Type B pancreatic cell (in vitro differentiated cells): ENCODE data around the gene KCTD5. TPM values are rescaled to one million over a fixed set of nuclear protein-coding genes. Genes with fewer than 3 reads are reported as not detected.

Experiments
- DNase-seq: peaks from one replicate; pipeline ENCODE4 v3.0.0; 2021; ENCODE audit warnings: mixed read lengths; ENCODE audit not compliant: unreplicated experiment; ENCODE audit errors: extremely low spot score
- H3K27ac Mint-ChIP-seq: 2 replicates; pipeline ENCODE4 v1.8.0; 2021; ENCODE audit warnings: mild to moderate bottlenecking, mixed read lengths
- H3K27me3 Mint-ChIP-seq: 2 replicates; pipeline ENCODE4 v1.8.0; 2021; ENCODE audit warnings: mixed read lengths
- H3K36me3 Mint-ChIP-seq: 2 replicates; pipeline ENCODE4 v1.8.0; 2021; ENCODE audit warnings: mixed read lengths
- H3K4me1 Mint-ChIP-seq: one replicate; pipeline ENCODE4 v1.8.0; 2021; ENCODE audit warnings: mixed read lengths; ENCODE audit not compliant: unreplicated experiment
- H3K4me3 Mint-ChIP-seq: 2 replicates; pipeline ENCODE4 v1.8.0; 2021; ENCODE audit warnings: mild to moderate bottlenecking, mixed read lengths
- H3K9me3 Mint-ChIP-seq: 2 replicates; pipeline ENCODE4 v1.8.0; 2021; ENCODE audit warnings: mixed read lengths
- total RNA-seq: library from RNA; stranded (reverse); gene quantifications from 2 replicates; pipeline ENCODE4 v1.2.1, GENCODE V29; 2021; ENCODE audit warnings: low replicate concordance
- TF ChIP-seq, protein P1 (sequence below): fragments of 200-600 bp; sonication (generic); conservative IDR thresholded peaks from 2 replicates; pipeline ENCODE4 v1.5.0; 2021; ENCODE audit warnings: antibody characterized with exemption, mild to moderate bottlenecking

Gene KCTD5
- total RNA-seq, 1 donor from 2014 or later: 25.1 TPM

DNA sequence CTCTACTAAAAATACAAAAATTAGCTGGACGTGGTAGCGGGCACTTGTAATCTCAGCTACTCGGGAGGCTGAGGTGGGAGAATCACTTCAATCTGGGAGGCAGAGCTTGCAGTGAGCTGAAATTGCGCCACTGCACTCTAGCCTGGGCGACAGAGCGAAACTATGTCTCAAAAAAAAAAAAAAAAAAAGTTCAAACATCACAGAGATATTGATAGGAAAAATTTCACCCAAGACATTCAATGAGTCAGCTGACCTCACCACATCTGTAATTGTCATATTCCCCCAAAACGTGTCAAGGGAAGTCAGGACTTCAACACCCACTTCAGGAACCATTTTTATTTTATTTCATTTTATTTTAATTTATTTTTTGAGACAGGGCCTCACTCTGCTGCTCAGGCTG lies 45.7 kb downstream of the KCTD5 start:
- DNase-seq: no peak
- Mint-ChIP-seq H3K27me3 (peaks cover 4% of the 10 kb centered on the region), H3K36me3 (no peaks in the 10 kb centered on the region), H3K27ac (no peak overlapping the region), H3K4me3 (no peak overlapping the region), H3K9me3 (no peaks in the 10 kb centered on the region), H3K4me1 (no peaks in the 10 kb centered on the region)
- TF ChIP-seq, protein P1, sequence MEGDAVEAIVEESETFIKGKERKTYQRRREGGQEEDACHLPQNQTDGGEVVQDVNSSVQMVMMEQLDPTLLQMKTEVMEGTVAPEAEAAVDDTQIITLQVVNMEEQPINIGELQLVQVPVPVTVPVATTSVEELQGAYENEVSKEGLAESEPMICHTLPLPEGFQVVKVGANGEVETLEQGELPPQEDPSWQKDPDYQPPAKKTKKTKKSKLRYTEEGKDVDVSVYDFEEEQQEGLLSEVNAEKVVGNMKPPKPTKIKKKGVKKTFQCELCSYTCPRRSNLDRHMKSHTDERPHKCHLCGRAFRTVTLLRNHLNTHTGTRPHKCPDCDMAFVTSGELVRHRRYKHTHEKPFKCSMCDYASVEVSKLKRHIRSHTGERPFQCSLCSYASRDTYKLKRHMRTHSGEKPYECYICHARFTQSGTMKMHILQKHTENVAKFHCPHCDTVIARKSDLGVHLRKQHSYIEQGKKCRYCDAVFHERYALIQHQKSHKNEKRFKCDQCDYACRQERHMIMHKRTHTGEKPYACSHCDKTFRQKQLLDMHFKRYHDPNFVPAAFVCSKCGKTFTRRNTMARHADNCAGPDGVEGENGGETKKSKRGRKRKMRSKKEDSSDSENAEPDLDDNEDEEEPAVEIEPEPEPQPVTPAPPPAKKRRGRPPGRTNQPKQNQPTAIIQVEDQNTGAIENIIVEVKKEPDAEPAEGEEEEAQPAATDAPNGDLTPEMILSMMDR: no peak

DNA sequence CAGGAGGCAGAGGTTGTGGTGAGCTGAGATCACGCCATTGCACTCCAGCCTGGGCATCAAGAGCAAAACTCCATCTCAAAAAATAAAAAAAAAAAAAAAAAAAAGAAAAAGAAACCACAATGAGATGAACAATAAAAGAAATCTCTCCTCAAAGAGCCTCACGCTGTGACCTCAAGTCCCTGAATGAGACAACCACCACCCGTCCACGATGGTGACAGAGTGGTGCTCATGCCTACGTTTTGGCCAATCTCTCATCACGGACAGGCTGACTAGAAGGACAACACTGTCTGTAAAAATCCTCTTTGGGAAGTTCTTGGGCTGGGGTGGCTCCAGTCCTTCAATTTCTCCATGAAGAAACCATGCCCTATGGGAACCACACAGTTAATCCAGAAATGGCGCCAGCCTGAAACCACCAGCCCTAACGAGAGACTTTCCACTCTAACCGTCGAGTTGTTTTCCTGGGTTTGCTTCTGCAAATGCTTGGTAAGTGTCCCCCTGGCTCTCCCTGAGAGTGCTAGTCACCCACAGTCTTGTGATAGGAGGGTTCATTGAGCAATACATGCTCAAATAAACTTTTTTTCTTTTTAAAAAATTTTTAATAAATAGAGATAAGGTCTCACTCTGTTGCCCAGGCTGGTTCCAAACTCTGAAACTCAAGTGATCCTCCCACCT lies 52.7 kb downstream of the KCTD5 start:
- H3K4me1 Mint-ChIP-seq: no peaks in the 10 kb centered on the region
- no peaks in the 10 kb centered on the region for H3K27me3 Mint-ChIP-seq
- H3K4me3 Mint-ChIP-seq: no peak overlapping the region
- TF ChIP-seq, protein P1: no peak
- DNase-seq: no peak
- no peak overlapping the region for H3K27ac Mint-ChIP-seq
- H3K36me3 Mint-ChIP-seq: no peaks in the 10 kb centered on the region
- no peaks in the 10 kb centered on the region for H3K9me3 Mint-ChIP-seq

DNA sequence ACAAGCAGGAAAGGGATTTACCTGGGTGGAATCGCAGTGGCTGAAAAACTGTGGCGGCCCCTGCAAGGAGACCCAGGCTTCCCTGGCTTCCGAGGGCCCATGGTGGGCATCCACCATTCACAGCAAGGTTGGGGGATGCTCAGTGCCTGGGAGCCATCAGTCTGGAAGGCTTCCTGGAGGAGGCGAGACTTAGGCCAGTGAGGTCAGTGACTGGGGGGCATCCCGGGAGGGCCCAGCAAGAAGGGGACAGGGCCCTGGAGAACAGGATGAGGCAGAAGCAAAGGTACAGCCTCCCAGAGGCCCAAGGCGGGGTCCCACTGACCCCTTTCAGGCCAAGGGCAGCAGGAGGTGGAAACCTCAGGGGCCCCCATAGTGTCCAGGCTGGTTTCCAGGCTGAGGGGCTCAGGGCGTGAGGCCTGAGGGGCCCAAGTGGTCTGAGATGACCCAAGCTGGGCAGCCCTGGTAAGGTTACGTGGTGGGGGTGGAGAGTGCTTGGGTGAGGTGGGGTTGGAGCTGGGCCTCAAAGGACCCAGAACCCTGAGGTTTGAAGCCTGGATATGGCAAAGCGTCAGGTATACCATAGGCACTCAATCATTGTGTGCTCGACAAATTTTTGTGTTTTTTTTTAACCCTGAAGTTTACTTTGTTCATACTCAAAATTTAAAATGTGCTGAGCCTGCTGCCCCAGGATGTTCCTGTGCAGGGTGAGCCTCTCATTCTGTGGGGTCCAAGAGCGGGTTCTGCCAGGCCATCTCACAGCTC lies 54.3 kb downstream of the KCTD5 start:
- H3K27ac Mint-ChIP-seq: no peak overlapping the region
- H3K4me3 Mint-ChIP-seq: no peak overlapping the region
- H3K36me3 Mint-ChIP-seq: no peaks in the 10 kb centered on the region

DNA sequence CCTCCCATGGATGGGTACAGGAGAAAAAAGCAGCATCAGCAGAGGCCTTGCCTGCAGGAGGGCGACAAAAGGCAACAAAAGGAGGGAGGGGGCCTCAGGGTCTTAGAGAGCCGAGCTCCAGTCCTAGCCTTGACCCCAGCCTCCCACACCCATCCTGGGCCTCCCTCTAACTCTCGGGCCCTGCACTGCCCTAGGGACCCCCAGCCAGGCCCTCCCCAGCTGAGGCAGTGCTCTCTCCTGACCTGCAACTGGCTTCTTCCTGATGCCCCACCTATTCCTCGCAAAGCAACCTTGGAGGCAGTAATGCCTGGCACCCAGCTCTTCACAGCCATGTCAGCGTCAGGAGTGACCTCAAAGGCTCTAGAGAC lies 54.9 kb downstream of the KCTD5 start:
- Mint-ChIP-seq H3K36me3 (no peaks in the 10 kb centered on the region), H3K27ac (no peak overlapping the region), H3K4me1 (no peaks in the 10 kb centered on the region), H3K4me3 (no peak overlapping the region), H3K27me3 (no peaks in the 10 kb centered on the region), H3K9me3 (no peaks in the 10 kb centered on the region)
- TF ChIP-seq, protein P1: no peak
- DNase-seq: no peak

More for the DNA sequence above, 54.3 kb downstream of the KCTD5 start:
- DNase-seq: no peak
- Mint-ChIP-seq H3K9me3 (no peaks in the 10 kb centered on the region), H3K27me3 (no peaks in the 10 kb centered on the region), H3K4me1 (no peaks in the 10 kb centered on the region)
- TF ChIP-seq, protein P1: no peak

GRCh38 chr16:2737895-2738418 lies 55.6 kb downstream of the KCTD5 start:
- Mint-ChIP-seq H3K4me3 (no peak overlapping the region), H3K4me1 (no peaks in the 10 kb centered on the region), H3K27ac (no peak overlapping the region), H3K36me3 (no peaks in the 10 kb centered on the region), H3K9me3 (no peaks in the 10 kb centered on the region), H3K27me3 (no peaks in the 10 kb centered on the region)
- DNase-seq: no peak
- TF ChIP-seq, protein P1: no peak
